Measurements from ENCODE around the gene MYO1E. TPM values are rescaled to one million over a fixed set of nuclear protein-coding genes. Genes with fewer than 3 reads are reported as not detected.

The MYO1E gene
- total RNA-seq, 1 experiment from 2014 or later = 68.8 TPM

DNA sequence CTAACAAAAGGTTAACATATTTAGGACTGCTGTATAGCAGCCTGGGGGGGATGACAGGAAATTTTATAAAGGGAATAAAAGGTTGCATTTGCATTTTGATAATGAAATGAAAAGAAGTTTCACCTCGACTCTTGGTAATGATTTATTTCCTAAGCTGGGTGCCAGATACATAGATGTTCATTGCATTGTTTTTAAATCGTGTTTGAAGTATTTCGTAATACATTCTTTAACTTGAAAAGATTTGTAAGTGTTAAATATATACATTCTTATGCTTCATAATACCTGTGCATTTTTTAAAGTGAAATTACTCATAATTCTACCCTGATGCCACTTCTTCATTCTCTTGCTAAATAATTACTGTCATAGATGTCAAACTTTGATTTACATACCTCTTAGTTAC, 143.2 kb downstream of the MYO1E start:
- H3K36me3 ChIP-seq (ENCODE audit: low read depth, low read length) = peaks cover 23% of the 10 kb centered on the region
- no TSS peak for BruUV-seq (replicated peaks)
- CTCF ChIA-PET = no interaction called here

DNA sequence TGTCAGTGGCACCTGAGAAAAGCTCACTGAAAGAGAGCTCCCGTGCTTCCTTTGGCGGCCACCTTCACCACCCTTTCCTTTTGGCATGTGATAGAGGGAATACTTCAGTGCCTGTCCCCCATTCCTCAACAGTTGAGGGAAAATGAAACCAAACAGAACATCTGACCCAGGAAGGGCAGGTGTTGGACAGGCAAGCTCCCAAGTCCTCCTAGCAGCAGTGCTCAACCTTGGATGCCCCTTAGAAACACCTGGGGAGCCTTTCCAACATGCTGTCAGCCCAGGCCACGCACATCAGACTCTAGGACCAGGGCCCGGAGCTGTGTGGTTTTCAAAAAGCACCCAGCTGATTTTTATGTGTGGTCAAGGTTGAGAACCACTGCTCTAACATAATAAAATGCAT, 143.7 kb downstream of the MYO1E start:
- H3K9ac ChIP-seq (ENCODE audit: low read length) = no peak overlapping the region
- DNase-seq (no peak), ATAC-seq (no peak)
- H3K4me3 ChIP-seq (ENCODE audit: low read length) = no peak overlapping the region
- intact Hi-C loops (cut with micrococcal nuclease) = no loop called here
- H2AFZ ChIP-seq (ENCODE audit: low read length) = no peak overlapping the region
- peaks cover 24% of the 10 kb centered on the region for H3K36me3 ChIP-seq (ENCODE audit: low read depth, low read length)
- no peak overlapping the region for H3K27ac ChIP-seq (ENCODE audit: low read length)
- BruUV-seq (replicated peaks) = no TSS peak
- no peaks in the 10 kb centered on the region for H4K20me1 ChIP-seq (ENCODE audit: low read length)
- no peaks in the 10 kb centered on the region for H3K9me2 ChIP-seq (replicated peaks; ENCODE audit: low read length)
- H3K4me2 ChIP-seq (ENCODE audit: low read length) = no peak overlapping the region
- no peaks in the 10 kb centered on the region for H3F3A ChIP-seq (ENCODE audit: low read length, unreplicated experiment)
- H3K4me1 ChIP-seq (ENCODE audit: insufficient read depth, low read length) = no peaks in the 10 kb centered on the region
- POLR2A ChIA-PET (ENCODE audit: unreplicated experiment) = no interaction called here
- H3K27me3 ChIP-seq (ENCODE audit: low read length) = no peaks in the 10 kb centered on the region
- H3K9me3 ChIP-seq (ENCODE audit: low read length) = no peaks in the 10 kb centered on the region
- H3K79me2 ChIP-seq (ENCODE audit: low read length) = no peaks in the 10 kb centered on the region
- CTCF ChIA-PET = no interaction called here
- TF ChIP-seq, protein P1, sequence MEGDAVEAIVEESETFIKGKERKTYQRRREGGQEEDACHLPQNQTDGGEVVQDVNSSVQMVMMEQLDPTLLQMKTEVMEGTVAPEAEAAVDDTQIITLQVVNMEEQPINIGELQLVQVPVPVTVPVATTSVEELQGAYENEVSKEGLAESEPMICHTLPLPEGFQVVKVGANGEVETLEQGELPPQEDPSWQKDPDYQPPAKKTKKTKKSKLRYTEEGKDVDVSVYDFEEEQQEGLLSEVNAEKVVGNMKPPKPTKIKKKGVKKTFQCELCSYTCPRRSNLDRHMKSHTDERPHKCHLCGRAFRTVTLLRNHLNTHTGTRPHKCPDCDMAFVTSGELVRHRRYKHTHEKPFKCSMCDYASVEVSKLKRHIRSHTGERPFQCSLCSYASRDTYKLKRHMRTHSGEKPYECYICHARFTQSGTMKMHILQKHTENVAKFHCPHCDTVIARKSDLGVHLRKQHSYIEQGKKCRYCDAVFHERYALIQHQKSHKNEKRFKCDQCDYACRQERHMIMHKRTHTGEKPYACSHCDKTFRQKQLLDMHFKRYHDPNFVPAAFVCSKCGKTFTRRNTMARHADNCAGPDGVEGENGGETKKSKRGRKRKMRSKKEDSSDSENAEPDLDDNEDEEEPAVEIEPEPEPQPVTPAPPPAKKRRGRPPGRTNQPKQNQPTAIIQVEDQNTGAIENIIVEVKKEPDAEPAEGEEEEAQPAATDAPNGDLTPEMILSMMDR (conservative IDR thresholded peaks at IDR 0.05; ENCODE audit: low read depth, low read length) = no peak
- no peak for TF ChIP-seq EZH2 (IDR thresholded peaks at IDR 0.05; ENCODE audit: low read length, unreplicated experiment)

More for the DNA sequence above, 143.2 kb downstream of the MYO1E start:
- H3K79me2 ChIP-seq (ENCODE audit: low read length) = no peaks in the 10 kb centered on the region
- no peak for ATAC-seq
- H3K9me2 ChIP-seq (replicated peaks; ENCODE audit: low read length) = no peaks in the 10 kb centered on the region
- H3K27me3 ChIP-seq (ENCODE audit: low read length) = no peaks in the 10 kb centered on the region
- H4K20me1 ChIP-seq (ENCODE audit: low read length) = no peaks in the 10 kb centered on the region
- H3K27ac ChIP-seq (ENCODE audit: low read length) = no peak overlapping the region
- intact Hi-C loops (cut with micrococcal nuclease) = no loop called here
- no peaks in the 10 kb centered on the region for H3K9me3 ChIP-seq (ENCODE audit: low read length)
- no peak overlapping the region for H3K9ac ChIP-seq (ENCODE audit: low read length)
- TF ChIP-seq EZH2phosphoT487 (IDR thresholded peaks at IDR 0.05; ENCODE audit: borderline replicate concordance, low read length) (no peak), EZH2 (IDR thresholded peaks at IDR 0.05; ENCODE audit: low read length, unreplicated experiment) (no peak)
- TF ChIP-seq, protein P1 (conservative IDR thresholded peaks at IDR 0.05; ENCODE audit: low read depth, low read length) = no peak
- no peaks in the 10 kb centered on the region for H3K4me1 ChIP-seq (ENCODE audit: insufficient read depth, low read length)
- no peak overlapping the region for H3K4me3 ChIP-seq (ENCODE audit: low read length)
- no peak overlapping the region for H3K4me2 ChIP-seq (ENCODE audit: low read length)
- DNase-seq = no peak
- no peaks in the 10 kb centered on the region for H3F3A ChIP-seq (ENCODE audit: low read length, unreplicated experiment)
- no peak overlapping the region for H2AFZ ChIP-seq (ENCODE audit: low read length)
- POLR2A ChIA-PET (ENCODE audit: unreplicated experiment) = no interaction called here

DNA sequence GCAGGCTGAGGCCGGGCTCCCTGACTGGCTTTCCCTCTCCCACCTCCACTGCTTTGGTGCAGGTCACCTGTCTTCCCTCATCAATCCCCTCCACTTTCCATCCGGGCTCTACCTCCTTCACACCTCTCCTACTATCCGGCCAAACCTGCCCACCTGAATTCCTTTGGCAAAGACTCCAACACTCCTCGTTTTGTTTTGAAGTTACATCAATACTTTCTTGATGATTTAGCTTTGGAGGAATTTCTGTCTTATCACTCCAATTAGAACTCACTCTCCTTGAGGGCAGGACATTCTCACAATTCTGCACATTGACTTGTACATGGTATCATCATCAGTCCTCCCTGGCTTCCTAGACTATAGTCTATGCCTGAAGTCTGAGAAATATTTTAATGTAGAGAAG, 145.7 kb downstream of the MYO1E start:
- H3K4me3 ChIP-seq (ENCODE audit: low read length) = no peak overlapping the region
- H3K27ac ChIP-seq (ENCODE audit: low read length) = no peak overlapping the region
- H3K36me3 ChIP-seq (ENCODE audit: low read depth, low read length) = peaks cover 38% of the 10 kb centered on the region
- H3K9me2 ChIP-seq (replicated peaks; ENCODE audit: low read length) = no peaks in the 10 kb centered on the region
- no peaks in the 10 kb centered on the region for H3F3A ChIP-seq (ENCODE audit: low read length, unreplicated experiment)
- H3K9me3 ChIP-seq (ENCODE audit: low read length) = no peaks in the 10 kb centered on the region
- H2AFZ ChIP-seq (ENCODE audit: low read length) = no peak overlapping the region
- H3K27me3 ChIP-seq (ENCODE audit: low read length) = no peaks in the 10 kb centered on the region
- no peaks in the 10 kb centered on the region for H4K20me1 ChIP-seq (ENCODE audit: low read length)
- intact Hi-C loops (cut with micrococcal nuclease) = no loop called here
- no peak overlapping the region for H3K9ac ChIP-seq (ENCODE audit: low read length)
- no TSS peak for BruUV-seq (replicated peaks)
- TF ChIP-seq EZH2phosphoT487 (IDR thresholded peaks at IDR 0.05; ENCODE audit: borderline replicate concordance, low read length) (no peak), EZH2 (IDR thresholded peaks at IDR 0.05; ENCODE audit: low read length, unreplicated experiment) (no peak)
- TF ChIP-seq, protein P1 (conservative IDR thresholded peaks at IDR 0.05; ENCODE audit: low read depth, low read length) = no peak
- no peak overlapping the region for H3K4me2 ChIP-seq (ENCODE audit: low read length)
- ATAC-seq (no peak), DNase-seq (no peak)
- H3K79me2 ChIP-seq (ENCODE audit: low read length) = no peaks in the 10 kb centered on the region
- H3K4me1 ChIP-seq (ENCODE audit: insufficient read depth, low read length) = peaks cover 8% of the 10 kb centered on the region
- POLR2A ChIA-PET (ENCODE audit: unreplicated experiment) = interaction anchor here (0.6 kb wide), 1 partner anchor 129 kb away, joined by 4 read pairs; no protein-coding TSS in a partner anchor
- CTCF ChIA-PET = no interaction called here
